Bone marrow (tissue), 2 donors: ENCODE measurements around the gene SLC38A1.

Experiments
- DNase-seq, 2 donors: peaks; one replicate each; lab custom pipeline; 2025; lab: John Stamatoyannopoulos, UW

The SLC38A1 gene

DNA sequence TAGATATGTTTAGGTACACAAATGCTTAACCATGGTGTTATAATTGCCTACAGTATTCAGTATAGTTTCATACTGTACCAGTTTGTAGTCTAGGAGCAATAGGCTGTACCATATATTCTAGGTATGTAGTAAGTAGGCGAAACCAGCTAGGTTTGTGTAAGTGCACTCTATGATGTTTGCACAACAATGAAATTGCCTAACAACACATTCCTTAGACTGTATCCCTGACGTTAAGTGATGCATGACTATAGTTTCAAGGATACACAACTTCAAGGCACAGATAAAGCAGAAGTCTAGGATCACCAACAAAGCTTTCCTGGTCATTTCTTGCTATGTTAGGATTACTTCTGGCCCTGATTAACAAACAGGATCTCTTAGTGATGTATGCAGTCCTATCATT, 135.1 kb downstream of the SLC38A1 start:
- DNase-seq = no peak
